ENCODE results near the gene SLC2A6. TPM values are rescaled to one million over a fixed set of nuclear protein-coding genes. Genes with fewer than 3 reads are reported as not detected.

SLC2A6 gene
- total RNA-seq, 4 donors from 2014 or later = 2.1 to 4.9 (median 4.1) TPM

- TF ChIP-seq CTCF (IDR thresholded peaks at IDR 0.05) = no peak
- DNase-seq (ENCODE audit: low spot score) (no peak), ATAC-seq (ENCODE audit: low FRiP score) (no peak)
Measured at GRCh38 chr9:133457748-133458147, 21.2 kb downstream of the SLC2A6 start.

GRCh38 chr9:133457233-133457632 is 21.7 kb downstream of the SLC2A6 start:
- ATAC-seq (ENCODE audit: low FRiP score) = no peak
- TF ChIP-seq CTCF (IDR thresholded peaks at IDR 0.05) = no peak
- no peak for DNase-seq (ENCODE audit: low spot score)

GRCh38 chr9:133456409-133456808 is 22.5 kb downstream of the SLC2A6 start:
- no peak for DNase-seq (ENCODE audit: low spot score)
- no peak for ATAC-seq (ENCODE audit: low FRiP score)
- no peak for TF ChIP-seq CTCF (IDR thresholded peaks at IDR 0.05)

- TF ChIP-seq CTCF (IDR thresholded peaks at IDR 0.05) = no peak
- DNase-seq (ENCODE audit: low spot score) = no peak
- ATAC-seq (ENCODE audit: low FRiP score) = no peak
Measured at GRCh38 chr9:133455936-133456335, 23.0 kb downstream of the SLC2A6 start.

GRCh38 chr9:133454943-133455673 is 23.8 kb downstream of the SLC2A6 start:
- TF ChIP-seq CTCF (IDR thresholded peaks at IDR 0.05) = no peak
- ATAC-seq (ENCODE audit: low FRiP score) = no peak
- no peak for DNase-seq (ENCODE audit: low spot score)

GRCh38 chr9:133454325-133454724 is 24.6 kb downstream of the SLC2A6 start:
- DNase-seq (ENCODE audit: low spot score) (no peak), ATAC-seq (ENCODE audit: low FRiP score) (no peak)
- TF ChIP-seq CTCF (IDR thresholded peaks at IDR 0.05) = no peak

- TF ChIP-seq CTCF (IDR thresholded peaks at IDR 0.05) = no peak
- DNase-seq (ENCODE audit: low spot score) (no peak), ATAC-seq (ENCODE audit: low FRiP score) (no peak)
Measured at GRCh38 chr9:133453651-133454050, 25.2 kb downstream of the SLC2A6 start.
